Uterus (tissue), 4 donors: ENCODE results near the gene C6orf89. TPM values are rescaled to one million over a fixed set of nuclear protein-coding genes. Genes with fewer than 3 reads are reported as not detected.

Experiments used
- DNase-seq, 2 donors: peaks; one replicate each; pipeline ENCODE4 v3.0.0-alpha.2; 2019 to 2020
- H3K27ac ChIP-seq, 2 donors: fragments of 200-600 bp; sonication (generic); 1 replicate in 1 of 2; 2 replicates in 1 of 2; pipeline ENCODE4 v1.5.1; 2016 to 2018
- H3K27me3 ChIP-seq, 2 donors: fragments of 200-600 bp; sonication (generic); one replicate each; pipeline ENCODE4 v1.5.1; 2018 to 2019; ENCODE audit warnings: control low read depth in 1 of 2
- H3K36me3 ChIP-seq, 2 donors: fragments of 200-600 bp; sonication (generic); one replicate each; pipeline ENCODE4 v1.5.1; 2019; ENCODE audit warnings: control low read depth in 1 of 2
- H3K4me1 ChIP-seq, 2 donors: fragments of 200-600 bp; sonication (generic); one replicate each; pipeline ENCODE4 v1.5.1; 2018 to 2019; ENCODE audit warnings: control low read depth in 1 of 2
- H3K4me3 ChIP-seq, 2 donors: fragments of 200-600 bp; sonication (generic); 1 replicate in 1 of 2; 2 replicates in 1 of 2; pipeline ENCODE4 v1.5.1; 2018 to 2019; ENCODE audit warnings: mild to moderate bottlenecking in 1 of 2
- H3K9me3 ChIP-seq, 2 donors: fragments of 200-600 bp; sonication (generic); one replicate each; pipeline ENCODE4 v1.5.1; 2019; ENCODE audit warnings: control low read depth in 1 of 2
- CTCF ChIP-seq, 4 experiments: fragments of 200-600 bp in 2 of 4; fragments of 450-650 bp in 2 of 4; sonication (generic) in 2 of 4; IDR thresholded peaks; one replicate each; pipeline ENCODE4 v1.5.1; 2016 to 2019; ENCODE audit warnings: antibody characterized with exemption in 4 of 4, mild to moderate bottlenecking in 2 of 4, moderate library complexity in 1 of 4
- POLR2A ChIP-seq, 2 donors: fragments of 450-650 bp; IDR thresholded peaks; one replicate each; pipeline ENCODE4 v1.6.1; 2016; ENCODE audit warnings: antibody characterized with exemption in 2 of 2, mild to moderate bottlenecking in 1 of 2, moderate library complexity in 1 of 2
- intact Hi-C: fragments of 100-400 bp; cut with DNase I; formaldehyde crosslinking; loops from one replicate; pipeline ENCODE4 v1.15.1; 2023; ENCODE audit warnings: low total_unique reads
- total RNA-seq, 4 donors: library from RNA; depleted of rRNA in 3 of 4; stranded (reverse); fragments of >200 nt in 3 of 4; gene quantifications; one replicate each; pipeline versions ENCODE4 v1.1.0 to v1.2.4, GENCODE V29; 2014 to 2023
- donor health status: DM: yes; HTN: yes; CAD: no.

The C6orf89 gene
- total RNA-seq, 4 donors from 2014 or later = 21.3 to 67.9 (median 42.6) TPM

DNA sequence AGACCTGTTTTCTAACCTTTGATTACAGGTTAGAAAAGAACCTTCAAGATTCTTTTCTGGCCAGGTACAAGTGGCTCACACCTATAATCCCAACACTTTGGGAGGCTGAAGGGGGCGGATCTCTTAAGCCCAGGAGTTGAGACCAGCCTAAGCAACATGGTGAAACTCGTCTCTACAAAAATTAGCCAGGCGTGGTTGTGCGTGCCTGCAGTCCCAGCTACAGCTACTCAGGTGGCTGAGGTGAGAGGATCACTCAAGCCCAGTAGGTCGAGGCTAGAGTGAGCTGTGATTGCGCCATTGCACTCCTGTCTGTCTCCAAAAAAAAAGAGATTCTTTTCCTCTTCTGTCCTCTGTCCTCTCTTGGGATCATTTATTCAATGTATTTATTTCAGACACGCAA, 25.6 kb upstream of the C6orf89 start:
- no peaks in the 10 kb centered on the region for H3K4me1 ChIP-seq
- H3K27me3 ChIP-seq = no peaks in the 10 kb centered on the region
- intact Hi-C loops = no loop called here
- H3K36me3 ChIP-seq = no peaks in the 10 kb centered on the region
- no peaks in the 10 kb centered on the region for H3K9me3 ChIP-seq
- H3K27ac ChIP-seq = no peak overlapping the region
- H3K4me3 ChIP-seq = no peak overlapping the region
- DNase-seq = no peak
- TF ChIP-seq POLR2A (IDR thresholded peaks at IDR 0.05) (no peak), CTCF (IDR thresholded peaks at IDR 0.05) (no peak)

DNA sequence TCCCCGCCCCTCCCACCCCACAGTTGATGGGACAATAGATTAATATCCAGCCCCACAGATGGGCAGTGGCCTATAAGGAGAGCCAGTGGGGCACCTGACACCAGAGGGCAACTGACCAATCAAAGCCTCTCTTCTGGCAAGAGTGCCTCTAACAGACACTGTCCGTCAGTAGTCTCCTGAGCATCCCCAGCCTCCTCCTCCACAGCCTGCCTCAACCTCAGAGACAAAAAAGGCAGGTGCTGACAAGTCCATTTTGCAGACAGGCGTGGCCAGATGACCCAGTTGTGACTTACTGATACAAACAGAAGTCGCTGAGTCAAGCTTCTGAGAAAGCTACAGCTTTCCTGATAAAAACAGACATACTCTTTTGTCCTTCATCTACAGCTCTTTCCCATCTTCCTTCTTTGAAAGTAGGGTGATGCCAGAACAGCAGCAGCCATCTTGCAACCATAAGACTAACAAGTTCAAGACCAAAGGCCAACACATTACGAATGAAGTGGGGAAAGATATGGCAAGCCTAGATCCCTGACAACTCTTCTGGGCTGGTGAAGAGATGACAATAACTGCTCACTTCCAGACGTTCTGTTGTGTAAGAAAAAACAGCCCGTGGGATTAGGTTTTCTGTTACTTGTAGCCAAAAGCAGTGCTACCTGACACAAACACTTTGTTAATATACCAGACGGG, 23.4 kb upstream of the C6orf89 start:
- Histone ChIP-seq H3K27me3 (no peaks in the 10 kb centered on the region), H3K4me1 (no peaks in the 10 kb centered on the region), H3K36me3 (no peaks in the 10 kb centered on the region), H3K27ac (no peak overlapping the region), H3K9me3 (no peaks in the 10 kb centered on the region), H3K4me3 (no peak overlapping the region)
- TF ChIP-seq CTCF (IDR thresholded peaks at IDR 0.05) = no peak
- TF ChIP-seq POLR2A (IDR thresholded peaks at IDR 0.05) = no peak
- no peak for DNase-seq
- intact Hi-C loops = no loop called here

GRCh38 chr6:36862848-36863382, 22.8 kb upstream of the C6orf89 start:
- H3K9me3 ChIP-seq = no peaks in the 10 kb centered on the region
- intact Hi-C loops = no loop called here
- DNase-seq = no peak
- H3K4me3 ChIP-seq = no peak overlapping the region
- H3K27ac ChIP-seq = no peak overlapping the region
- no peaks in the 10 kb centered on the region for H3K27me3 ChIP-seq
- H3K4me1 ChIP-seq = no peaks in the 10 kb centered on the region
- no peak for TF ChIP-seq POLR2A (IDR thresholded peaks at IDR 0.05)
- no peak for TF ChIP-seq CTCF (IDR thresholded peaks at IDR 0.05)
- no peaks in the 10 kb centered on the region for H3K36me3 ChIP-seq

DNA sequence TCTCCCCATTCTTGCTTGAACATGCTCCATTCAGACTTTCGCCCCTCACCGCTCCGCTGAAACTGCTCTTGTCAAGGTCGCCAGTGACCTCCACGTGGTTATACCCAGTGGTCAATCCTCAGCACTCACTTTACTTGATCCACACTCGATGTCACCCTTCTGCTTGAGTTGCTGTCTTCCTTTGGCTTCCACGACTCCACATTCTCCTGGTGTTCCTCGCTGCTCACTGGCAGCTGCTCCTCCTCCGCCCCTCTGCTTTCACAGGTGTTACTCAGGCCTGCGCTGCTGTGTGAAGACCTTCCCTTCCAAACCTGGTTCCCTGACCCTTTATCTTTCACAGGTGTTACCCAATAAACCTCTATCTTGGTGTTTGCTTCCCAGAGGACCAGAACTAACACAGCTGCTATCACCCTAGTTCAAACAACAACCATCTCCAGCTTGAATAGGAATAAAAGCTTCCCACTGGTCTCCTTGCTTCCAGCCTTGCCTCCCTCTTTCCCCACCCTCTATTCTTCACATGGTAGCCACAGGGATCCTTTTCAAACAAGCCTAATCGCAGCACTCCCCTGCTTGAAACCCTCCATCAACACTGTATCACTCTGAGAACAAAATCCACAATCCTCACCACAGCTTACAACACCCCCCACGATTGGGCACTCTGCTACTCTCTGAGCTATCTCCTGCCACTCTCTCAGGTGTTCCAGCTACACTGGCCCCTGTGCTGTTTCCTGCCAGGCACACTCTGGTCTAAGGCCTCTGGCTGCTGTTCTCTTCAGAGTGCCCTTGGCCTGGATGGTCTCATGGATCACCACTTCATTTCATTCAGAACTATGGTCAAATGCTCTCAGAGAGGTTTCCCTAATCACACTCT, 21.8 kb upstream of the C6orf89 start:
- H3K4me3 ChIP-seq = no peak overlapping the region
- TF ChIP-seq POLR2A (IDR thresholded peaks at IDR 0.05) (no peak), CTCF (IDR thresholded peaks at IDR 0.05) (no peak)
- no peaks in the 10 kb centered on the region for H3K4me1 ChIP-seq
- no peaks in the 10 kb centered on the region for H3K36me3 ChIP-seq
- intact Hi-C loops = no loop called here
- H3K27ac ChIP-seq = no peak overlapping the region
- no peak for DNase-seq
- no peaks in the 10 kb centered on the region for H3K9me3 ChIP-seq
- H3K27me3 ChIP-seq = no peaks in the 10 kb centered on the region

GRCh38 chr6:36865835-36866234, 19.9 kb upstream of the C6orf89 start:
- H3K36me3 ChIP-seq = no peaks in the 10 kb centered on the region

More at GRCh38 chr6:36865835-36866234, 19.9 kb upstream of the C6orf89 start:
- Histone ChIP-seq H3K27me3 (no peaks in the 10 kb centered on the region), H3K4me3 (no peak overlapping the region), H3K9me3 (no peaks in the 10 kb centered on the region), H3K27ac (no peak overlapping the region), H3K4me1 (no peaks in the 10 kb centered on the region)
- TF ChIP-seq CTCF (IDR thresholded peaks at IDR 0.05) = no peak
- no peak for TF ChIP-seq POLR2A (IDR thresholded peaks at IDR 0.05)
- intact Hi-C loops = no loop called here
- DNase-seq = no peak
